Measurements from ENCODE around the gene NTM.

NTM gene

GRCh38 chr11:131841028-131841427 lies 470.6 kb downstream of the NTM start:
- Histone ChIP-seq H3K9me3 (ENCODE audit: control insufficient read depth, low read length) (no peaks in the 10 kb centered on the region), H3K4me1 (ENCODE audit: control insufficient read depth, insufficient read depth, low read length, poor library complexity, severe bottlenecking) (no peaks in the 10 kb centered on the region), H3K27ac (ENCODE audit: insufficient read depth, low read length, poor library complexity, severe bottlenecking) (no peak overlapping the region), H3K27me3 (replicated peaks; ENCODE audit: control insufficient read depth, insufficient read depth, low read length, poor library complexity, severe bottlenecking) (no peaks in the 10 kb centered on the region), H3K36me3 (ENCODE audit: control insufficient read depth, insufficient read depth, low read length) (no peaks in the 10 kb centered on the region), H3K4me3 (ENCODE audit: insufficient read depth, low read depth, low read length, poor library complexity, severe bottlenecking) (no peak overlapping the region)
- DNase-seq, result no peak

GRCh38 chr11:131841925-131842635 lies 471.7 kb downstream of the NTM start:
- no peaks in the 10 kb centered on the region for H3K4me1 ChIP-seq (ENCODE audit: control insufficient read depth, insufficient read depth, low read length, poor library complexity, severe bottlenecking)
- no peaks in the 10 kb centered on the region for H3K9me3 ChIP-seq (ENCODE audit: control insufficient read depth, low read length)
- no peak for DNase-seq
- no peak overlapping the region for H3K4me3 ChIP-seq (ENCODE audit: insufficient read depth, low read depth, low read length, poor library complexity, severe bottlenecking)
- H3K27ac ChIP-seq (ENCODE audit: insufficient read depth, low read length, poor library complexity, severe bottlenecking), result no peak overlapping the region
- no peaks in the 10 kb centered on the region for H3K27me3 ChIP-seq (replicated peaks; ENCODE audit: control insufficient read depth, insufficient read depth, low read length, poor library complexity, severe bottlenecking)
- H3K36me3 ChIP-seq (ENCODE audit: control insufficient read depth, insufficient read depth, low read length), result no peaks in the 10 kb centered on the region

GRCh38 chr11:131845255-131845654 lies 474.8 kb downstream of the NTM start:
- H3K36me3 ChIP-seq (ENCODE audit: control insufficient read depth, insufficient read depth, low read length), result no peaks in the 10 kb centered on the region
- H3K9me3 ChIP-seq (ENCODE audit: control insufficient read depth, low read length), result no peaks in the 10 kb centered on the region
- no peak overlapping the region for H3K4me3 ChIP-seq (ENCODE audit: insufficient read depth, low read depth, low read length, poor library complexity, severe bottlenecking)
- H3K27me3 ChIP-seq (replicated peaks; ENCODE audit: control insufficient read depth, insufficient read depth, low read length, poor library complexity, severe bottlenecking), result no peaks in the 10 kb centered on the region
- no peak for DNase-seq
- H3K27ac ChIP-seq (ENCODE audit: insufficient read depth, low read length, poor library complexity, severe bottlenecking), result no peak overlapping the region
- no peaks in the 10 kb centered on the region for H3K4me1 ChIP-seq (ENCODE audit: control insufficient read depth, insufficient read depth, low read length, poor library complexity, severe bottlenecking)

GRCh38 chr11:131849485-131849884 lies 479.1 kb downstream of the NTM start:
- no peak for DNase-seq
- H3K9me3 ChIP-seq (ENCODE audit: control insufficient read depth, low read length), result no peaks in the 10 kb centered on the region
- no peak overlapping the region for H3K27ac ChIP-seq (ENCODE audit: insufficient read depth, low read length, poor library complexity, severe bottlenecking)
- no peaks in the 10 kb centered on the region for H3K4me1 ChIP-seq (ENCODE audit: control insufficient read depth, insufficient read depth, low read length, poor library complexity, severe bottlenecking)
- H3K4me3 ChIP-seq (ENCODE audit: insufficient read depth, low read depth, low read length, poor library complexity, severe bottlenecking), result no peak overlapping the region
- H3K36me3 ChIP-seq (ENCODE audit: control insufficient read depth, insufficient read depth, low read length), result no peaks in the 10 kb centered on the region
- no peaks in the 10 kb centered on the region for H3K27me3 ChIP-seq (replicated peaks; ENCODE audit: control insufficient read depth, insufficient read depth, low read length, poor library complexity, severe bottlenecking)

GRCh38 chr11:131850507-131850906 lies 480.1 kb downstream of the NTM start:
- Histone ChIP-seq H3K36me3 (ENCODE audit: control insufficient read depth, insufficient read depth, low read length) (no peaks in the 10 kb centered on the region), H3K27ac (ENCODE audit: insufficient read depth, low read length, poor library complexity, severe bottlenecking) (no peak overlapping the region), H3K4me1 (ENCODE audit: control insufficient read depth, insufficient read depth, low read length, poor library complexity, severe bottlenecking) (no peaks in the 10 kb centered on the region), H3K4me3 (ENCODE audit: insufficient read depth, low read depth, low read length, poor library complexity, severe bottlenecking) (no peak overlapping the region), H3K27me3 (replicated peaks; ENCODE audit: control insufficient read depth, insufficient read depth, low read length, poor library complexity, severe bottlenecking) (no peaks in the 10 kb centered on the region), H3K9me3 (ENCODE audit: control insufficient read depth, low read length) (no peaks in the 10 kb centered on the region)
- DNase-seq, result no peak

- DNase-seq, result no peak
- H3K27me3 ChIP-seq (replicated peaks; ENCODE audit: control insufficient read depth, insufficient read depth, low read length, poor library complexity, severe bottlenecking), result no peaks in the 10 kb centered on the region
- no peak overlapping the region for H3K4me3 ChIP-seq (ENCODE audit: insufficient read depth, low read depth, low read length, poor library complexity, severe bottlenecking)
- no peaks in the 10 kb centered on the region for H3K9me3 ChIP-seq (ENCODE audit: control insufficient read depth, low read length)
- no peaks in the 10 kb centered on the region for H3K4me1 ChIP-seq (ENCODE audit: control insufficient read depth, insufficient read depth, low read length, poor library complexity, severe bottlenecking)
- no peak overlapping the region for H3K27ac ChIP-seq (ENCODE audit: insufficient read depth, low read length, poor library complexity, severe bottlenecking)
- H3K36me3 ChIP-seq (ENCODE audit: control insufficient read depth, insufficient read depth, low read length), result no peaks in the 10 kb centered on the region
These were observed 481.7 kb downstream of the NTM start for GRCh38 chr11:131851964-131852755.

GRCh38 chr11:131852757-131853156 lies 482.3 kb downstream of the NTM start:
- H3K4me3 ChIP-seq (ENCODE audit: insufficient read depth, low read depth, low read length, poor library complexity, severe bottlenecking), result no peak overlapping the region
- H3K27me3 ChIP-seq (replicated peaks; ENCODE audit: control insufficient read depth, insufficient read depth, low read length, poor library complexity, severe bottlenecking), result no peaks in the 10 kb centered on the region
- DNase-seq, result no peak
- no peaks in the 10 kb centered on the region for H3K4me1 ChIP-seq (ENCODE audit: control insufficient read depth, insufficient read depth, low read length, poor library complexity, severe bottlenecking)
- H3K36me3 ChIP-seq (ENCODE audit: control insufficient read depth, insufficient read depth, low read length), result no peaks in the 10 kb centered on the region
- no peaks in the 10 kb centered on the region for H3K9me3 ChIP-seq (ENCODE audit: control insufficient read depth, low read length)
- no peak overlapping the region for H3K27ac ChIP-seq (ENCODE audit: insufficient read depth, low read length, poor library complexity, severe bottlenecking)

- DNase-seq, result no peak
- no peaks in the 10 kb centered on the region for H3K36me3 ChIP-seq (ENCODE audit: control insufficient read depth, insufficient read depth, low read length)
These were observed 484.0 kb downstream of the NTM start for GRCh38 chr11:131854391-131854790.

GRCh38 chr11:131855320-131855719 lies 484.9 kb downstream of the NTM start:
- DNase-seq, result no peak
- H3K4me1 ChIP-seq (ENCODE audit: control insufficient read depth, insufficient read depth, low read length, poor library complexity, severe bottlenecking), result no peaks in the 10 kb centered on the region
- no peak overlapping the region for H3K27ac ChIP-seq (ENCODE audit: insufficient read depth, low read length, poor library complexity, severe bottlenecking)
- no peaks in the 10 kb centered on the region for H3K9me3 ChIP-seq (ENCODE audit: control insufficient read depth, low read length)
- H3K27me3 ChIP-seq (replicated peaks; ENCODE audit: control insufficient read depth, insufficient read depth, low read length, poor library complexity, severe bottlenecking), result no peaks in the 10 kb centered on the region
- no peaks in the 10 kb centered on the region for H3K36me3 ChIP-seq (ENCODE audit: control insufficient read depth, insufficient read depth, low read length)
- no peak overlapping the region for H3K4me3 ChIP-seq (ENCODE audit: insufficient read depth, low read depth, low read length, poor library complexity, severe bottlenecking)

More at GRCh38 chr11:131854391-131854790, 484.0 kb downstream of the NTM start:
- no peak overlapping the region for H3K4me3 ChIP-seq (ENCODE audit: insufficient read depth, low read depth, low read length, poor library complexity, severe bottlenecking)
- H3K27me3 ChIP-seq (replicated peaks; ENCODE audit: control insufficient read depth, insufficient read depth, low read length, poor library complexity, severe bottlenecking), result no peaks in the 10 kb centered on the region
- no peak overlapping the region for H3K27ac ChIP-seq (ENCODE audit: insufficient read depth, low read length, poor library complexity, severe bottlenecking)
- H3K4me1 ChIP-seq (ENCODE audit: control insufficient read depth, insufficient read depth, low read length, poor library complexity, severe bottlenecking), result no peaks in the 10 kb centered on the region
- no peaks in the 10 kb centered on the region for H3K9me3 ChIP-seq (ENCODE audit: control insufficient read depth, low read length)

- Histone ChIP-seq H3K36me3 (ENCODE audit: control insufficient read depth, insufficient read depth, low read length) (no peaks in the 10 kb centered on the region), H3K9me3 (ENCODE audit: control insufficient read depth, low read length) (no peaks in the 10 kb centered on the region), H3K4me3 (ENCODE audit: insufficient read depth, low read depth, low read length, poor library complexity, severe bottlenecking) (no peak overlapping the region), H3K27ac (ENCODE audit: insufficient read depth, low read length, poor library complexity, severe bottlenecking) (no peak overlapping the region), H3K4me1 (ENCODE audit: control insufficient read depth, insufficient read depth, low read length, poor library complexity, severe bottlenecking) (no peaks in the 10 kb centered on the region), H3K27me3 (replicated peaks; ENCODE audit: control insufficient read depth, insufficient read depth, low read length, poor library complexity, severe bottlenecking) (no peaks in the 10 kb centered on the region)
- DNase-seq, result no peak
These were observed 486.8 kb downstream of the NTM start for GRCh38 chr11:131857246-131857645.

Data from effector memory CD4-positive, alpha-beta T cell (primary cell).